ENCODE measurements around the gene RAB7B.
A peak's percentile ranks its signal among the peaks of the same experiment; 100 is the strongest.

The RAB7B gene

DNA sequence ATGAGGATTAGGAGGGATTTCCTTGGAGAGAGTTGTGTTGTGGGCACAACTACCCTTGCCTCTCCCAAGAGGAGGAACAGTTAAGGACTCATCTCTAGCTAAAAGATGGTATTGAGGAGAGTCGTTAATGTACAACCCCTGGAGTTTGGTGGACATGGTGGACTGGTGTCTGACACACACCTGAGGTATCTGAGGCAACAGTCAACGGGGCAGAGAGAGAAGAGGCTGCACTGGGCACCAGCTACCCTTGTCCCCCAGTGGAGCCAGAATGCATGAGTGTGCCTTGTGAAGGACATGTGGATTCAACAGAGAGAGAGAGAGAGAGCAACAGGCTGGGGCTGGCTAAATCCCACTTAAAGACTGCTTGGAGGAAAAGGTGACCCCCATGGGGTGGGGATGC, 13.0 kb downstream of the RAB7B start:
- no peak for DNase-seq (ENCODE audit: low read depth)
- no peak overlapping the region for H3K4me3 ChIP-seq (ENCODE audit: control insufficient read depth, low read depth, low read length)
- TF ChIP-seq CTCF (IDR thresholded peaks at IDR 0.05; ENCODE audit: control insufficient read depth, insufficient read depth, low read depth, low read length, missing control alignments): no peak

DNA sequence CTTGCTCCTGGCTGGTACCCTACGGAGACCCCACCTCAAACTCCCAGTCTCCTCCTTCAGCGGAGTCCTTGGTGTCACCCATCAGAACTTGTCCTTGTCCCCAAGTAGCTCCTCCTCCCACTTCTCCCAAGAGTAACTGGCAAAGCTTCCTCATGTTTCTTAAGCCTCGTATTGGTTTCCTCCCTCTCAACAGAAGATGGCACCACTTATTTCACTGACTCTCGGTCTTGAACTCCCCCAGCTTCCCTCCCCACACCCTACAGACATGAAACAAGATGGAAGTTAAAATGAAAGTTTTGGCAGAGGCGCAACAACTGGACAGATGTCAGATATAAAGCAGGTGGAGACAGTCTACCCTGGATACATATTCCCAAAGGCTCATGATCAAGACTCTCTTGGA, 13.4 kb downstream of the RAB7B start:
- no peak overlapping the region for H3K4me3 ChIP-seq (ENCODE audit: control insufficient read depth, low read depth, low read length)
- DNase-seq (ENCODE audit: low read depth): no peak
- no peak for TF ChIP-seq CTCF (IDR thresholded peaks at IDR 0.05; ENCODE audit: control insufficient read depth, insufficient read depth, low read depth, low read length, missing control alignments)

GRCh38 chr1:205988585-205988995, 14.6 kb downstream of the RAB7B start:
- DNase-seq (ENCODE audit: low read depth): no peak
- no peak for TF ChIP-seq CTCF (IDR thresholded peaks at IDR 0.05; ENCODE audit: control insufficient read depth, insufficient read depth, low read depth, low read length, missing control alignments)
- no peak overlapping the region for H3K4me3 ChIP-seq (ENCODE audit: control insufficient read depth, low read depth, low read length)

- no peak overlapping the region for H3K4me3 ChIP-seq (ENCODE audit: control insufficient read depth, low read depth, low read length)
- DNase-seq (ENCODE audit: low read depth): no peak
- no peak for TF ChIP-seq CTCF (IDR thresholded peaks at IDR 0.05; ENCODE audit: control insufficient read depth, insufficient read depth, low read depth, low read length, missing control alignments)
These were observed 16.3 kb downstream of the RAB7B start for GRCh38 chr1:205986861-205987260.

GRCh38 chr1:205986292-205986691, 16.9 kb downstream of the RAB7B start:
- TF ChIP-seq CTCF (IDR thresholded peaks at IDR 0.05; ENCODE audit: control insufficient read depth, insufficient read depth, low read depth, low read length, missing control alignments): peak; percentile 13
- DNase-seq (ENCODE audit: low read depth): no peak

DNA sequence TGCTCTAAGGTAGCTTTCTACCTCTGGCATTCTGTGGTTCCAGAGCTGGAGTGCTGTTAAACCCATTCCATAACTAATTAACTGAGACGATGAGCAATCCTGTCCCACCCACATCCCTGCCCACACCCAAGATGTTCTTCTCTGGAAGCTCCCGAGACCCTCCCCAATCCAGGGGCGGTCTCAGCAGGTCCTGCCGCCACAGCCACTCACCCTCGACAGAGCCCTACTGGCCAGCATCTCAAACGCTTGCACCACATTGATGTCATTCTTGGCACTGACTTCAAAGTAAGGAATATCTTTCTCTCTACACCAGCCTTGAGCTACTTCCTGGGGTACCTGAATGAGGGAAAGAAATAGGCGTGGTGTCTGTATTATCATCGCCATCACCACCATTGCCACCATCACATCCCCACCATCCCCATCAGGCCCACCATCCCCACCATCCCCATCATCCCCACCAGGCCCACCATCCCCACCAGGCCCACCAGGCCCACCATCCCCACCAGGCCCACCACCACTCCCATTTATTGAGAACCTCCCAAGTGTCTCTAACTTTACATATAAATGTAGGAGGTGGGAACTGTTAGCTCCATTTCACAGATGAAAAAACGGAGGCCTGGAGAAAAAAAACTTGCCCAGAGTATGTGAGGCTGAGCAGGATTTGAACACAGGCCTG, 17.7 kb downstream of the RAB7B start:
- TF ChIP-seq CTCF (IDR thresholded peaks at IDR 0.05; ENCODE audit: control insufficient read depth, insufficient read depth, low read depth, low read length, missing control alignments): no peak
- DNase-seq (ENCODE audit: low read depth): no peak
- no peak overlapping the region for H3K4me3 ChIP-seq (ENCODE audit: control insufficient read depth, low read depth, low read length)

More at GRCh38 chr1:205986292-205986691, 16.9 kb downstream of the RAB7B start:
- H3K4me3 ChIP-seq (ENCODE audit: control insufficient read depth, low read depth, low read length): no peak overlapping the region
